Psoas muscle (tissue), 8 donors: Measurements from ENCODE around the gene SERPING1. TPM values are rescaled to one million over a fixed set of nuclear protein-coding genes. Genes with fewer than 3 reads are reported as not detected.
"Not testable (repeated sequence)": the region's sequence is repeated elsewhere in the genome, so short reads cannot be mapped to it uniquely, and the experiment has no call there.

ENCODE experiments used
- ATAC-seq, 4 donors: fragments of 200-7000 bp; cut with Tn5 transposase; one replicate each; pipeline ENCODE4 v1.9.1; 2020; ENCODE audit warnings: moderate library complexity in 3 of 4, mild to moderate bottlenecking in 2 of 4
- DNase-seq, 2 donors: peaks; one replicate each; pipeline ENCODE4 v3.0.0-alpha.2; 2020
- H3K27ac ChIP-seq: fragments of 200-600 bp; one replicate; pipeline ENCODE4 v1.8.0; 2022
- H3K27me3 ChIP-seq, 3 donors: fragments of 200-600 bp in 1 of 3; one replicate each; pipeline versions ENCODE4 v1.6.1 to v1.8.0; 2013 to 2022; ENCODE audit warnings: low read length in 2 of 3, mild to moderate bottlenecking in 2 of 3, moderate library complexity in 1 of 3; ENCODE audit not compliant: insufficient read depth in 3 of 3
- H3K36me3 ChIP-seq, 2 donors: fragments of 200-600 bp in 1 of 2; one replicate each; pipeline versions ENCODE4 v1.6.1 to v1.8.0; 2013 to 2022; ENCODE audit warnings: low read depth in 1 of 2, mild to moderate bottlenecking in 1 of 2, moderate library complexity in 1 of 2; ENCODE audit not compliant: insufficient read depth in 1 of 2
- H3K4me1 ChIP-seq: fragments of 200-600 bp; one replicate; pipeline ENCODE4 v1.8.0; 2022
- H3K4me3 ChIP-seq: fragments of 200-600 bp; one replicate; pipeline ENCODE4 v1.8.0; 2022; ENCODE audit warnings: mild to moderate bottlenecking
- H3K9me3 ChIP-seq: fragments of 200-600 bp; one replicate; pipeline ENCODE4 v1.8.0; 2022
- CTCF ChIP-seq: fragments of 200-600 bp; IDR thresholded peaks from one replicate; pipeline ENCODE4 v1.8.0; 2022; ENCODE audit warnings: antibody characterized with exemption
- WGBS, 3 donors: extraction: QIAGEN DNeasy Blood & Tissue Kit; methylation state at CpG; one replicate each; pipeline versions ENCODE4 v1.1.6 to v1.1.7; 2013; 5-methylcytosine and 5-hydroxymethylcytosine counted together
- intact Hi-C, 2 donors: fragments of 100-400 bp; cut with DNase I; formaldehyde crosslinking; loops; one replicate each; pipeline versions ENCODE4 v1.11.0 to v1.14.2; 2022
- polyA plus RNA-seq, 3 donors: library from polyadenylated mRNA; stranded (reverse); fragments of 200-250 nt; gene quantifications; one replicate each; pipeline ENCODE4 v1.2.3, GENCODE V29; 2013
- total RNA-seq, 4 donors: library from RNA; stranded (reverse); fragmentation: NEBNext Ultra II Directional in 2 of 4; extraction: Animal tissue kit (Norgen Biotek cat#: 25700) in 2 of 4; gene quantifications; one replicate each; pipeline versions ENCODE4 v1.2.1 to v1.2.4, GENCODE V29; 2021 to 2023
- donor health status: healthy with polysubstance abuse.
- donor health status: DM: no; HTN: no; CAD: no; lungs with moderate emphysema.
- donor health status: Bipolar disorder and iron deficiency.
- donor health status: healthy.
- donor health status: DM: yes; HTN: yes; CAD: no.
- donor health status: DM: no; HTN: no; CAD: no.
- donor health status: DM: no; HTN: no; CAD: no.
- donor health status: DM: yes; HTN: yes; CAD: no.

The SERPING1 gene
- total and polyA plus RNA-seq, 7 donors = 42.6 to 97.3 (median 69.8) TPM

- TF ChIP-seq CTCF = no peak
- ATAC-seq = no peak
- H3K27ac ChIP-seq = no peak overlapping the region
- no peaks in the 10 kb centered on the region for H3K36me3 ChIP-seq
- no peaks in the 10 kb centered on the region for H3K4me1 ChIP-seq
- WGBS, 3 donors = 82 to 84% (median 83%) methylated on average over 7 of the region's 7 CpGs
- no peaks in the 10 kb centered on the region for H3K9me3 ChIP-seq
- intact Hi-C loops = no loop called here
- H3K27me3 ChIP-seq = peaks cover 0 to 37% (median 27%) of the 10 kb centered on the region in 3 donors
- no peak overlapping the region for H3K4me3 ChIP-seq
- DNase-seq = no peak
Observed at GRCh38 chr11:57651408-57651807, 53.9 kb downstream of the SERPING1 start.

- intact Hi-C loops, H3K4me1 ChIP-seq, ATAC-seq, H3K9me3 ChIP-seq, H3K4me3 ChIP-seq, DNase-seq, H3K27ac ChIP-seq, H3K36me3 ChIP-seq: not testable (repeated sequence)
- peaks cover 0 to 29% (median 20%) of the 10 kb centered on the region in 3 donors for H3K27me3 ChIP-seq
- WGBS, 3 donors = 70 to 78% (median 70%) methylated on average over 14 of the region's 14 CpGs
Observed at GRCh38 chr11:57652230-57652629, 54.7 kb downstream of the SERPING1 start.

GRCh38 chr11:57652662-57653061, 55.2 kb downstream of the SERPING1 start:
- H3K27ac ChIP-seq = no peak overlapping the region
- WGBS, 3 donors = 69 to 72% (median 71%) methylated on average over 3 of the region's 3 CpGs

GRCh38 chr11:57653163-57653562, 55.7 kb downstream of the SERPING1 start:
- peaks cover 0 to 20% (median 15%) of the 10 kb centered on the region in 3 donors for H3K27me3 ChIP-seq
- intact Hi-C loops = no loop called here
- peaks cover 7% of the 10 kb centered on the region for H3K4me1 ChIP-seq
- TF ChIP-seq CTCF = no peak
- no peak overlapping the region for H3K27ac ChIP-seq
- no peaks in the 10 kb centered on the region for H3K36me3 ChIP-seq
- H3K4me3 ChIP-seq = no peak overlapping the region
- 37 to 57% (median 48%) methylated on average over 3 of the region's 3 CpGs for WGBS, 3 donors
- H3K9me3 ChIP-seq = no peaks in the 10 kb centered on the region
- DNase-seq (no peak), ATAC-seq (no peak)

More at GRCh38 chr11:57652662-57653061, 55.2 kb downstream of the SERPING1 start:
- Histone ChIP-seq H3K4me1 (peaks cover 6% of the 10 kb centered on the region), H3K27me3 (peaks cover 0 to 25% (median 17%) of the 10 kb centered on the region in 3 donors), H3K36me3 (no peaks in the 10 kb centered on the region), H3K4me3 (no peak overlapping the region), H3K9me3 (no peaks in the 10 kb centered on the region)
- intact Hi-C loops = no loop called here
- no peak for ATAC-seq
- no peak for TF ChIP-seq CTCF
- no peak for DNase-seq

- Histone ChIP-seq H3K4me3 (peak overlapping the region; percentile 76), H3K36me3 (peaks cover 5 to 27% of the 10 kb centered on the region in 2 donors), H3K4me1 (peaks cover 17% of the 10 kb centered on the region), H3K27me3 (no peaks in the 10 kb centered on the region), H3K27ac (peak overlapping the region; percentile 85), H3K9me3 (no peaks in the 10 kb centered on the region)
- no peak for TF ChIP-seq CTCF
- 10 to 14% (median 10%) methylated on average over 5 of the region's 5 CpGs for WGBS, 3 donors
- DNase-seq (no peak), ATAC-seq (peak in 2 of 4 donors; percentile 0 to 1)
- intact Hi-C loops = no loop called here
Observed at GRCh38 chr11:57656885-57657193, 59.4 kb downstream of the SERPING1 start.
